Lower leg skin (tissue), 4 donors: ENCODE measurements around the gene NAPEPLD. TPM values are rescaled to one million over a fixed set of nuclear protein-coding genes. Genes with fewer than 3 reads are reported as not detected.
"Not testable (repeated sequence)": the region's sequence is repeated elsewhere in the genome, so short reads cannot be mapped to it uniquely, and the experiment has no call there.

ENCODE experiments used
- DNase-seq, 2 donors: peaks; one replicate each; pipeline ENCODE4 v3.0.0-alpha.2; 2019; ENCODE audit warnings: low spot score in 2 of 2
- H3K4me3 ChIP-seq: fragments of 200-600 bp; sonication (generic); 2 replicates; pipeline ENCODE4 v1.5.1; 2017; ENCODE audit warnings: mild to moderate bottlenecking, low read depth; ENCODE audit not compliant: poor library complexity, severe bottlenecking
- CTCF ChIP-seq, 3 donors: fragments of 450-650 bp; IDR thresholded peaks; one replicate each; pipeline ENCODE4 v1.5.1; 2016; ENCODE audit warnings: antibody characterized with exemption in 3 of 3, mild to moderate bottlenecking in 3 of 3, moderate library complexity in 2 of 3
- POLR2A ChIP-seq, 2 donors: fragments of 450-650 bp; IDR thresholded peaks; one replicate each; pipeline ENCODE4 v1.6.1; 2016 to 2017; ENCODE audit warnings: antibody characterized with exemption in 2 of 2, mild to moderate bottlenecking in 1 of 2, moderate library complexity in 1 of 2
- WGBS, 2 donors: methylation state at CpG; one replicate each; pipeline ENCODE4 v1.1.5; 2018; 5-methylcytosine and 5-hydroxymethylcytosine counted together
- intact Hi-C: fragments of 100-400 bp; cut with DNase I; formaldehyde crosslinking; loops from one replicate; pipeline ENCODE4 v1.15.0; 2023; ENCODE audit warnings: low total_unique reads
- total RNA-seq, 4 donors: library from RNA; depleted of rRNA; stranded (reverse); fragments of >200 nt; gene quantifications; one replicate each; pipeline ENCODE4 v1.1.0, GENCODE V29; 2016

NAPEPLD gene
- total RNA-seq, 4 donors from 2014 or later, result 5.6 to 12.0 (median 8.5) TPM

GRCh38 chr7:103068414-103069403, 80.2 kb downstream of the NAPEPLD start:
- no peak for DNase-seq
- intact Hi-C loops, result no loop called here
- H3K4me3 ChIP-seq, result no peak overlapping the region
- TF ChIP-seq CTCF (IDR thresholded peaks at IDR 0.05), result no peak
- no peak for TF ChIP-seq POLR2A (IDR thresholded peaks at IDR 0.05)
- WGBS, 2 donors, result 91 to 95% methylated on average over 23 of the region's 23 CpGs

GRCh38 chr7:103065667-103066066, 83.2 kb downstream of the NAPEPLD start:
- TF ChIP-seq CTCF (IDR thresholded peaks at IDR 0.05) (no peak), POLR2A (IDR thresholded peaks at IDR 0.05) (no peak)
- H3K4me3 ChIP-seq, result no peak overlapping the region
- intact Hi-C loops, result no loop called here
- WGBS, 2 donors, result 13 to 43% methylated on average over 1 of the region's 1 CpG
- no peak for DNase-seq

DNA sequence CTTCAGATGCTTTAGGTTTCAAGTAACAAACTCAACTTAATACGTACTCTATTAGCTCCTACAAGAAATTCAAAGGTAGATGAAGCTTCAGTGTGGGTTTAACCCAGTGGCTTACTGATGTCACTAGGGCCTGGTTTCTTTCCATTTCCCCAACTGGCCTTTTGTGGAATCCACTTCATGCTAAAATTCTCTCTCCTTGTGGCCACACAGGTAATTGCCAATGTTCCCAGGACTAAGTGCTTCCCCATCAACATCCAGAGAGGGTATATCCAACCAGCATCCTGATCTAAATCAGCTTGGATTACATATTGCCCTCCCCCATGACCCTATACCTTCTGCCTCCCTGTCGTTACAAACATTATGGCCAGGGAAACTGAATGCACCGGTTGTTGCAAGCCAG, 85.0 kb downstream of the NAPEPLD start:
- H3K4me3 ChIP-seq, result no peak overlapping the region
- no peak for TF ChIP-seq POLR2A (IDR thresholded peaks at IDR 0.05)
- no peak for TF ChIP-seq CTCF (IDR thresholded peaks at IDR 0.05)
- WGBS, 2 donors, result 88 to 93% methylated on average over 3 of the region's 3 CpGs
- intact Hi-C loops, result no loop called here
- DNase-seq, result no peak

GRCh38 chr7:103059471-103059870, 89.4 kb downstream of the NAPEPLD start:
- intact Hi-C loops, result no loop called here

GRCh38 chr7:103058122-103058521, 90.8 kb downstream of the NAPEPLD start:
- intact Hi-C loops, result no loop called here
- DNase-seq, result no peak
- H3K4me3 ChIP-seq, result no peak overlapping the region
- TF ChIP-seq CTCF (IDR thresholded peaks at IDR 0.05) (no peak), POLR2A (IDR thresholded peaks at IDR 0.05) (no peak)

More at GRCh38 chr7:103059471-103059870, 89.4 kb downstream of the NAPEPLD start:
- TF ChIP-seq CTCF (IDR thresholded peaks at IDR 0.05) (no peak), POLR2A (IDR thresholded peaks at IDR 0.05) (no peak)
- no peak overlapping the region for H3K4me3 ChIP-seq
- 31 to 36% methylated on average over 2 of the region's 2 CpGs for WGBS, 2 donors
- DNase-seq, result no peak

- 88 to 97% methylated on average over 1 of the region's 1 CpG for WGBS, 2 donors
- H3K4me3 ChIP-seq, result not testable (repeated sequence)
Observed at GRCh38 chr7:103056006-103056405, 92.9 kb downstream of the NAPEPLD start.

More at GRCh38 chr7:103056006-103056405, 92.9 kb downstream of the NAPEPLD start:
- DNase-seq, intact Hi-C loops: not testable (repeated sequence)
